Erythroblast (primary cell): ENCODE results near the gene POLD2.

Source experiments
- DNase-seq, 2 experiments: peaks; one replicate each; lab custom pipeline; 2025; lab: John Stamatoyannopoulos, UW
- GATA1 ChIP-seq: IDR thresholded peaks from 2 replicates; pipeline ENCODE4 v1.6.1; 2011; ENCODE audit warnings: low read depth, mild to moderate bottlenecking, control low read depth, low read length, moderate library complexity
- POLR2A ChIP-seq: IDR thresholded peaks from 2 replicates; pipeline ENCODE4 v1.6.1; 2011; ENCODE audit warnings: mild to moderate bottlenecking, low read length

POLD2 gene

DNA sequence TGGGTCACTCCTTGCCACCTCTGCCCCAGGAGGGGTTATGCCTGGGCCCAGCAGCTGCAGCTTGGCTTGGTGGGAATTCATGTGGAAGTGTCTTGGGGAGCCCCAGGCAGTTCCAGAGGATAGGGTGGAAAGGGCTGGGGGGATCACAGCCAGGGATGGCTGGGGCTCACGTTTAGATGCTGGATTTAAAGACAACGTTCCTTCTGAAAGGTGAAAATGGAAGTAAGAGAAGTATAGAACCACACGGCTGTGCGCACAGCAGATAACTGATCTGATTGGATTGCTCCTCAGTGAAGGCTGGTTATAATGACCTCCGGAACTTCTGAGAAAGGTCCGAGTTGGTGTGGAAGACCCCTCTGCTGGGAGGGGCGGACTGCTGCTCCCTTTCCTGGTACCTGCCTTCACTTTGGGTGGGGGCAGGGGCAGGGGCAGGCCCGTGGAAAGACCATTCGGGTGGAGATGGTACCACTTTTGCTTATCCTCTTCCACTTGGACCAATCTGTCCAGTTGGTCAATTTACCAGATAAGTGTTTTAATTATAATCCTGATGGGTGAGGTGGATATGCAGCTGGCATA lies 25.7 kb upstream of the POLD2 start:
- TF ChIP-seq POLR2A (no peak), GATA1 (no peak)
- no peak for DNase-seq

DNA sequence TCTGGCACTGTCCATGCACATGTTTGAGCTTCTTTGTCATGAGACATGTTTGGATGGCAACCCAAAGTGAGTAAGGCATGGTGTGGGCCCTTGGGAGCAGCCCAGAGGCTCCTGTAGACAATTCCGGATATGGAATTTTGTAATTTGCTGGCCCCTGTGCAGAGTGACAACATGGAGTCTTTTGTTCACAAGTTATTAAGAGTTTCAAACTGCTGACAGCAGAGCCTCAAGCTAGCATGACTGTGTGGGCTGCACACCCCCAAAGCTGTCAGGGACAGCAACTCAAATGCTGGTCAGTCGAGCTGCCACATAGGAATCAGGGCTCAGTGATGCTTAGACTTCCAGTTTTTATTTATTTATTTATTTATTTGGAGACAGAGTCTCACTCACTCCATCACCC lies 24.8 kb upstream of the POLD2 start:
- no peak for TF ChIP-seq POLR2A
- no peak for TF ChIP-seq GATA1
- DNase-seq: no peak

DNA sequence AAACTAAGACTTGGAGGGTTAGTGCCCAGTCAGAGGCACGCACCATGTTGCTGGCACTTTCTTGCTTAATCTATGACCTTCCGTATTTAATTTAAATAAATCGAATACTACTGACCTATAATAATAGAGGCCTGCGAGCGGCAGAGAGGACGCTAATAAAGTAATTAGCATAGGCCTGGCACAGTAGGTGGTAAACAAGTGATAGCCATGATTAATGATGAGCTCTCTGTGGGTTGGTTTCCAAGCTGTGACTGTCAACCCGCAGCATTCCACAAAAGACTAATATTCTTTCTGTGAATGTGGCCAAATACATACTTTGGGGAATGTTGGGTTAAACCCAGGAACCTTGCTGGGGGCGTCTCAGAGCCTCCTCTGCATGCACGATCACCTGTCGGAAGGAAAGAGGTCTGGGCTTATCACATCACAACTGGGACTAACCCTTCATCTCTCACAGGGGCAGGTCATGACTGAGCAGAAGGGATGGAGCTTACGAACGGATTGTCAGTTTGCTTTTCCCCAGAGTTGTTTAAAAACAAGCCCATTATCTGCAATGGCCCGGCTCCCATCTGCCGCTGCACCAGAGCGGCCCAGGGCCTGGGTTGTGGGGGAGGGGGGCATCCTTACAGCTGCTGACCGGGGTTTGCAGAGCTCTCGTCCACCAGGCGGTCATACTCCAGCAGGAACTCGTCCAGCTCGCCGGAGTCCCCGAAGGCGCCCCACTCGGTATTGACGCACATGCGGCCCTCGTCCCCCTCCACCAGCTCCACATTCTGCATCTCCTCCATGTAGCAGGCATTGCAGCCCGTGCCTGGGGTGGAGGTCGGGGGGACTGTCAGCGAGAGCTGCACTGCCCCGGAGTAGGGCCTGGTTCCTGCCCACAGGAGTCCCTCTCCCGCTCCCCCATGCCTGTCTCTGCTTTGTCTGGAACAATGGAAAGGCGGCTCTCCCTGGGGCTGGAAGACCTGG lies 24.0 kb upstream of the POLD2 start:
- TF ChIP-seq POLR2A (no peak), GATA1 (no peak)
- no peak for DNase-seq

DNA sequence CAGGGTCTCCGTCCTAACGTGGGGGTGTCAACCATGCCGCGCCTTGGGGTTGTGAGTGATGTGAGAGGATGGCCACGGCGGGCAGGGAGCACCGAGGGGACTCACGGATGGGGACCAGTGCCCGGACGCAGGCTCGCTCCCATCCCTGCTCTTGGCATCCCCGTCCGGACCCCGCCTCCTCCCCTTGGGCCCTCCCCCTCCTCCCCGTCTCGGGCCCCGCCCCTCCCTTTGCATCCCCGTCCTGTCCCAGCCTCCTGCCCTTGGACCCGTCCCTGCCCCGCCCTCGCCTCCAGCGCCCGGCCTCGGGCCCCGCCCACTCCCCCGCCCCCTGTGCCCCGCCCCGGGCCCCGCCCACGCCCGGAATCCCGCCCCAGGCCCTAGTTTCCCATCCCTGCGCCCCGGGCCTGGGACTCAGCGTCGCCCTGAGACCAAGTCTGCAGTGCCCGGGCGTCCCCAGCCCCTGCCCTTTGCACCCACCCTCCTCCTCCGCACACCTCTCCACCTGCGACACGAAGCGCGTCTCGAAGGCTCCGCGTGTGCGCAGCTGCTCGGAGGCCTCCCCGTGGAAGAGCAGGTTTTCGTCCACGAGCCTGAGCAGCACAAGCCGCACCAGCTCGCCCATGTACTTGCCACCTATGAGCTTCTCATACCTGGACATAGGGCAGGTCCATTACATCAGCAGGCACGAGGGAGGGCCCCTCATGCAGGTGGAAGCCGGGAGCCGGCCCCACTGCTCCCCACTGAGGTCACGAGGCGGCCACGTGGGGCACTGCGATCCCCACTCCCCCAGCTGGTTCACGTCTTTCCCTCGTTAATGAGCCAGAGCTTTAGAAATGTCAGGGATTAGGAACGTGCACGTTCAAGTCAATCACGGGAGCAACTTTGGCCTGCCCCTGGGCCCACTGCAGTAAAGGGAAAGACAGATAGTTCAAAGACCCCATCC lies 22.9 kb upstream of the POLD2 start:
- TF ChIP-seq GATA1: no peak
- no peak for TF ChIP-seq POLR2A
- peak; percentile 41 to 47 for DNase-seq

DNA sequence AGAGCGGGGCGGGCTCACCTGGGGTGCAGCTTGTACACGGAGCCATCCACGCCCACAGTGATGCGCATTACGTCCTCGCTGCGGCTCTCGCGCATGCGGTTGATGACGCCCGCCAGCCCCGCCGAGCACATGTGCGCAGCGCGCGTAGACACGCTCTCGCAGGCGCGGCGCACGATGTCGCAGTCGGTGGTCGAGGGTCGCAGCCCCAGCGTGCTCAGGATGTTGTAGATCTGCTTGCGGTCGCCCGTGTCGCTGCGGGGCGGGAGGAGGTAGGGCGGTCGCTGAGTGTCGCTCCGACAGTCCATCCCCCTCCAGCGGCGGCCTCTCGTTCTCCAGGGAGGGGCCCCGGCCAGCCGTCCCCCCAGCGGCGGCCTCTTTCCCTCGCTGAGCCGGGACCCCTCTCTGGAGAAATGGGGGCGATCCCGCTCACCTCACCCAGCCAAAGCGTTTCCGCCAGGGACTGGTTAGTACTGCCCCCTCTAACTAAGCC lies 22.2 kb upstream of the POLD2 start:
- TF ChIP-seq GATA1 (no peak), POLR2A (no peak)
- DNase-seq: no peak

DNA sequence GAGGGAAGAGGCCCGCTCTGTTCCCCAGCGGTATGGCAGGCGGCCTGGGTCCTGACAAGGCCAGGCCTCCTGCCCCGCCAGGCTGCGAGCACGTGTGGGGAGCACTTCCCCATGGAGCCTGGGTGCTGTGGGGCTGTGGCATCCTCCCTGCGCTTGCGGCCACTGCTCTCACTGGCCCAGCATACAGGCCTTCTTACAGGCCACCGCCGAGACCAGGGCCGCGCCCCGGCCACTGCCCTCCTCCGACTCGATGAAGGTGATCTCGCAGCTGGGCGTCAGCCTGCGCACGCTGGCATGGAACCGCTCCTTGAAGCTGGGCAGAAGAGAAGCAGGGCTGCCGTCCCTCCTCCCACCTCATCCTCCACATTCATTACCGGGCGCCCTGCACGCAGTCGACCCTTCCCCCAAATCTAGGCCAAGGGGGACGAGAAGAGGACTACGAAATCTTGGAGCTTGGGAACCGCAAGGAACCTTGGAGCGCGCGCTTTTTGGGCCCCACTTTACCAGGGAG lies 21.7 kb upstream of the POLD2 start:
- TF ChIP-seq POLR2A (no peak), GATA1 (no peak)
- no peak for DNase-seq

DNA sequence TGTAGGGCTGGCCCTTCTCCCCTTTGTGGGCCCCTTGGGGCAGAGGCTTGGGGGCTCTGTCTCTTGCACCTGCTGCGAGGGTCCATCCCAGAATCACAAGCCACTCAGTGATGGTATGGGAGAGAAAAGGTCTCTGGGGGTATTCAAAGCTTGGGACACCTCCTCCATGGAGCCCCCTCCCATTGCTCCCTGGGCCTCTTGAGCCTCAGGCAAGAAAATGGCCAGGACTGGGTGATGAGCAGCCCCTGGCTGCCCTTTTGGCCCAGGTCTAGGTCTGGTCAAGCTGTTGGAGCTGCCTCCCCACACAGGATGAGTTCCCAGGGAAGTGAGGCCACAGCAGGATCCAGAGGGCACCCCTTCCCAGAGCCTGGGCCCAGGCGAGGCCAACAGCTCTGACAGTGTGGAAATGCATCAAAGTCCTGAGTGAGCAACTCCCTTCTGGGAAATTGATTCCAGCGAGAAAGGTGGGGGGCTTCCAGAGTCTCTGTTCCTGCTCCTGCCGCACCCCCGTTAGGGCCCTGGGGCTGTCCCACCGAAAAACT lies 21.1 kb upstream of the POLD2 start:
- no peak for DNase-seq
- no peak for TF ChIP-seq POLR2A
- TF ChIP-seq GATA1: no peak

DNA sequence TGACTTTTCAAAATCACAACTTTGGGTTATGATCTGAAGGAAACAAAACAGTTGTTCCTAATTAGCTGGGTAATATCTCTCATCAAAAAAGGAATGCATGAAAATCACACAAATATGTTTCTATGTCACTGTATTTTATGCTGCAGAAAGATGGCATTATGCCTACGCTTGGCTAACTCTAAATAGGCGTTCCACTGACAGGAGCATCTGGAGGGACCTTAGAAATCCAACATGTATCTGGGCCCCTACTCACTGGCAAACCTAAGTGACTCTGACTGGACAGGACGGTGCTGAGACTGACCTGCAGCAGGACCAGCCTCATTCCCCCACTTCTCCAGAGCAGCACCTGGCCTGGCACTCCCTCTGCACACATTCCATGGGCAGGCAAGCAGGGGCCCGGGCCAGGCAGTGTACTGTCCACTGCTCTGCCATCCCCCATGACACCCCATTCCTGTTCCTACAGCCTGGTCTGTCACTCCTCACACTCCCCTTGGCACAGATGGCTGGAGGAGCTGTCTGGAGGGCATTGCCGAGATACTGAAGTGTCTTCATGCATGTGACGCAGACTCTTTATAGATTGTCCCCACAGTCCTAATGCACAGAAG lies 20.4 kb upstream of the POLD2 start:
- no peak for DNase-seq
- TF ChIP-seq GATA1 (no peak), POLR2A (no peak)

DNA sequence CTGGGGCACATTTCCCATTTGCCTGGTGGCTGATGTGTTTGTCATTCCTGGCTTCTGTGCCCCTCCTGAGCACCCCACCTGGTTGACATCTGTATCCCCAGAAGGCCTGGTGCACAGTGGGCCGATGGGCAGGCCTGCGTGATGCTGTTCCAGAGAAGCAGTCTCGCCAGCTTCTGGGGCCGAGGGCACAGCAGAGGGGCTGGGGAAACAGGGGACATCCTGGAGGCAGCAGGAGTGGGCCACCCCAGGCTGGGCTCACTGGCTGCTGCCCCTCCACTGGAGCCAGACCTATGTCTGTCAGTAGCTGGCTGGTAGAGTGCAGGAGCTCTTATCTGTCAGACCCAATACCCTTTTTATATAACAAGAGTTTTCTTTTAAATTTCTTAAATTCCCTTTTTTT lies 18.7 kb upstream of the POLD2 start:
- TF ChIP-seq POLR2A (no peak), GATA1 (no peak)
- DNase-seq: no peak

DNA sequence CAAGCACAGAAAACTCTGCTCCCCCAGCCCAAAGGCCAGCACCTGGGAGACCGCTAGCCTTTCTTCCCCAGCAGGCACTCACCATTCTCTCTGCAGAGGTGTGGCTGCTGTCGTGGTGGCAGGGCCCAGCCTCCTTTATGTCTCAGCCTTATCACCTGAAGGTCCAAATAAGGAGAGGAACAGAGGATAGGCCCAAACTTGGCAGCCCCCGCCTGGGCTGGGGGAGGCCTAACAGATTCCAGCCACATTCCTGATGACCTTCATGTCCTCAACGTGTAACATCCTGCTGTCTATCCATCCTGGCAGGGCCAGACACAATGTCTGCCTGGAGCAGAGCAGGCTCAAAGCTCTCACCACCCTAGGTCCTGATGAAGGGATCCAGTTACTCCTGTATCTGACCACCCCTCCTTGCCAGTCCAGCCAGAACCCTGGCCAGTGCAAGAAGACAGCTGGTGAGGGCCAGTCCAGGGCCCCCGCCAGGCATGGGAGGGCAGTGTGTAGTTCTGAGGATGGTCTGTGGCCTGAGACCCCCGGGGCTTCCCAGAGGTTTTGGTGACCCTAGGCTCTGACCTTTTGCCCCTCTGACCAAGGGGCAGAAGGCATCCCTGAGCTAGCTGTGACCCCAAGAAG lies 18.0 kb upstream of the POLD2 start, which contains the start of gene MYL7:
Gene MYL7, minus strand, starts transcription at position 112 of the 630 bp plus-strand sequence. Its CDS starts 27 bp downstream, at position 85.
- no peak for TF ChIP-seq GATA1
- TF ChIP-seq POLR2A: no peak
- no peak for DNase-seq

DNA sequence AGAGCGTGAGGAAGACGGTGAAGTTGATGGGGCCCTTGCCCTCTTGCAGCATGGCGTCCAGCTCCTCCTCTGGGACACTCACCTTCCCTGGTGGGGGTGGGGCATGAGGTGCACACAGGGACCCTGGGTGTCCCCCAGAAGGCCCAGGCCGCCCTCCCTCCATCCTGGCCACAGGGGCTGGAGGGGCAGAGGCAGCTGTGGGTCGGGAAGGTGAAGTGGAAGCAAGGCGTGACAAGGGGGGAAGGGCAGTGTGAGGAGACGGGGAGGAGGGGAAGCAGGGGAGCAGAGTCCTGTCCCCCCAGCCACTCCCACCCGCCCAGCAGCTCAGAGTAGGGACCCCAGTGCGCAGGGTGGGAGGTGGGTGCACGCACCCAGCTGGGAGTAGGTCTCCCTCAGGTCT lies 17.0 kb upstream of the POLD2 start:
- TF ChIP-seq POLR2A: no peak
- no peak for TF ChIP-seq GATA1
- DNase-seq: no peak
